Activated T-helper 17 cell treated with anti-CD3 and anti-CD28 coated beads, Interleukin-2, amount 50 U/mL, for 72 hours (primary cell): Measurements from ENCODE around the gene KCTD4. TPM values are rescaled to one million over a fixed set of nuclear protein-coding genes. Genes with fewer than 3 reads are reported as not detected.
"Not testable (repeated sequence)": the region's sequence is repeated elsewhere in the genome, so short reads cannot be mapped to it uniquely, and the experiment has no call there.

Source experiments
- ATAC-seq: fragments of 150-1000 bp; cut with Tn5 transposase; replicated peaks from 2 replicates; pipeline ENCODE4 v1.10.0; 2021; ENCODE audit warnings: mild to moderate bottlenecking, moderate library complexity
- H3K27ac Mint-ChIP-seq: one replicate; pipeline ENCODE4 v1.8.0; 2022; ENCODE audit warnings: mixed read lengths
- H3K27me3 Mint-ChIP-seq: one replicate; pipeline ENCODE4 v1.8.0; 2022; ENCODE audit warnings: mixed read lengths
- H3K36me3 Mint-ChIP-seq: one replicate; pipeline ENCODE4 v1.8.0; 2022; ENCODE audit warnings: low read depth, mild to moderate bottlenecking, mixed read lengths
- H3K4me1 Mint-ChIP-seq: one replicate; pipeline ENCODE4 v1.8.0; 2022; ENCODE audit warnings: mixed read lengths
- H3K4me3 Mint-ChIP-seq: one replicate; pipeline ENCODE4 v1.8.0; 2022; ENCODE audit warnings: mild to moderate bottlenecking, mixed read lengths
- H3K9me3 Mint-ChIP-seq: one replicate; pipeline ENCODE4 v1.8.0; 2022; ENCODE audit warnings: mixed read lengths
- total RNA-seq, 2 donors: library from RNA; stranded (reverse); gene quantifications; one replicate each; pipeline ENCODE4 v1.2.3, GENCODE V29; 2022

The KCTD4 gene
- total RNA-seq, 2 donors from 2014 or later = not detected

GRCh38 chr13:45198924-45199323 is 1.9 kb downstream of the KCTD4 start:
- no peaks in the 10 kb centered on the region for H3K9me3 Mint-ChIP-seq
- peaks cover 6% of the 10 kb centered on the region for H3K4me1 Mint-ChIP-seq
- no peaks in the 10 kb centered on the region for H3K27me3 Mint-ChIP-seq
- H3K27ac Mint-ChIP-seq = no peak overlapping the region
- H3K36me3 Mint-ChIP-seq = peaks cover 17% of the 10 kb centered on the region
- no peak for ATAC-seq
- no peak overlapping the region for H3K4me3 Mint-ChIP-seq

DNA sequence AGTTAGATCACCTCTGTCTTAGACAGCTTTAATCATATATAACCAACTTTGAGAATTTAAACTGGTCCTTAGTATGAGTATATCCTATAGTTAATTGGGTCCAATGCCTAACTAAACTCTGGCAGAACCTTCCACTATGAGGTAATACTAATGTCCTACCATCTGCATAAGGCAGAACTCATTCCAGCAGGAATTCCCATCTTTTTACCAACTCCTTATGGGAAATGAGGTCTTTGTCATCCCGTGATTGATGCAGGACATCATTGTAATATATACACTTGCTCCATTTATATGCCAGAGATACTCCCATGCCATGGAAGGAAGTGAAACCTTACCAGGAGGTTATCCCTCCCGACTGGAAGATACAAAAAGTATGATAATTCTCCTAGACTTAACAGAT is 2.8 kb downstream of the KCTD4 start:
- H3K36me3 Mint-ChIP-seq = peaks cover 17% of the 10 kb centered on the region
- no peak overlapping the region for H3K4me3 Mint-ChIP-seq
- no peaks in the 10 kb centered on the region for H3K27me3 Mint-ChIP-seq
- H3K27ac Mint-ChIP-seq = no peak overlapping the region
- no peaks in the 10 kb centered on the region for H3K9me3 Mint-ChIP-seq
- no peak for ATAC-seq
- peaks cover 6% of the 10 kb centered on the region for H3K4me1 Mint-ChIP-seq

GRCh38 chr13:45196622-45197021 is 4.2 kb downstream of the KCTD4 start:
- peaks cover 8% of the 10 kb centered on the region for H3K36me3 Mint-ChIP-seq
- peaks cover 6% of the 10 kb centered on the region for H3K4me1 Mint-ChIP-seq
- no peaks in the 10 kb centered on the region for H3K27me3 Mint-ChIP-seq
- ATAC-seq = peak; percentile 54
- H3K9me3 Mint-ChIP-seq = no peaks in the 10 kb centered on the region
- H3K4me3 Mint-ChIP-seq = no peak overlapping the region
- H3K27ac Mint-ChIP-seq = no peak overlapping the region

- Mint-ChIP-seq H3K36me3 (peaks cover 5% of the 10 kb centered on the region), H3K9me3 (no peaks in the 10 kb centered on the region), H3K4me3 (no peak overlapping the region), H3K27me3 (no peaks in the 10 kb centered on the region), H3K27ac (no peak overlapping the region), H3K4me1 (peaks cover 6% of the 10 kb centered on the region)
- no peak for ATAC-seq
Observed at GRCh38 chr13:45196096-45196495, 4.7 kb downstream of the KCTD4 start.

GRCh38 chr13:45195421-45195820 is 5.4 kb downstream of the KCTD4 start:
- ATAC-seq = no peak
- Mint-ChIP-seq H3K27me3 (no peaks in the 10 kb centered on the region), H3K9me3 (no peaks in the 10 kb centered on the region), H3K27ac (no peak overlapping the region), H3K4me3 (no peak overlapping the region), H3K36me3 (peaks cover 5% of the 10 kb centered on the region), H3K4me1 (peaks cover 6% of the 10 kb centered on the region)

- H3K9me3 Mint-ChIP-seq = no peaks in the 10 kb centered on the region
- no peaks in the 10 kb centered on the region for H3K27me3 Mint-ChIP-seq
- no peak for ATAC-seq
- no peak overlapping the region for H3K4me3 Mint-ChIP-seq
- H3K4me1 Mint-ChIP-seq = no peaks in the 10 kb centered on the region
- peaks cover 5% of the 10 kb centered on the region for H3K36me3 Mint-ChIP-seq
- no peak overlapping the region for H3K27ac Mint-ChIP-seq
Observed at GRCh38 chr13:45194081-45194939, 6.5 kb downstream of the KCTD4 start.

- Mint-ChIP-seq H3K4me3 (no peak overlapping the region), H3K27ac (no peak overlapping the region), H3K36me3 (peaks cover 12% of the 10 kb centered on the region), H3K9me3 (no peaks in the 10 kb centered on the region), H3K27me3 (no peaks in the 10 kb centered on the region), H3K4me1 (no peaks in the 10 kb centered on the region)
- no peak for ATAC-seq
Observed at GRCh38 chr13:45191874-45192273, 9.0 kb downstream of the KCTD4 start.

GRCh38 chr13:45189511-45189910 is 11.3 kb downstream of the KCTD4 start:
- H3K4me3 Mint-ChIP-seq, H3K4me1 Mint-ChIP-seq: not testable (repeated sequence)

DNA sequence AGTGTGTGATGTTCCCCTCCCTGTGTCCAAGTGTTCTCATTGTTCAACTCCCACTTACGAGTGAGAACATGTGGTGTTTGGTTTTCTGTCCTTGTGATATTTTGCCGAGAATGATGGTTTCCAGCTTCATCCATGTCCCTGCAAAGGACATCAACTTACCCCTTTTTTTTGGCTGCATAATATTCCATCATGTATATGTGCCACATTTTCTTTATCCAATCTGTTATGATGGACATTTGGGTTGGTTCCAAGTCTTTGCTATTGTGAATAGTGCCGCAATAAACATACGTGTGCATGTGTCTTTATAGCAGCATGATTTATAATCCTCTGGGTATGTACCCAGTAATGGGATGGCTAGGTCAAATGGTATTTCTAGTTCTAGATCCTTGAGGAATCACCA is 11.8 kb downstream of the KCTD4 start:
- ATAC-seq, H3K27ac Mint-ChIP-seq, H3K4me1 Mint-ChIP-seq, H3K4me3 Mint-ChIP-seq, H3K9me3 Mint-ChIP-seq, H3K27me3 Mint-ChIP-seq: not testable (repeated sequence)
- peaks cover 17% of the 10 kb centered on the region for H3K36me3 Mint-ChIP-seq

More at GRCh38 chr13:45189511-45189910, 11.3 kb downstream of the KCTD4 start:
- H3K9me3 Mint-ChIP-seq, H3K27ac Mint-ChIP-seq, H3K27me3 Mint-ChIP-seq, ATAC-seq: not testable (repeated sequence)
- H3K36me3 Mint-ChIP-seq = peaks cover 13% of the 10 kb centered on the region

DNA sequence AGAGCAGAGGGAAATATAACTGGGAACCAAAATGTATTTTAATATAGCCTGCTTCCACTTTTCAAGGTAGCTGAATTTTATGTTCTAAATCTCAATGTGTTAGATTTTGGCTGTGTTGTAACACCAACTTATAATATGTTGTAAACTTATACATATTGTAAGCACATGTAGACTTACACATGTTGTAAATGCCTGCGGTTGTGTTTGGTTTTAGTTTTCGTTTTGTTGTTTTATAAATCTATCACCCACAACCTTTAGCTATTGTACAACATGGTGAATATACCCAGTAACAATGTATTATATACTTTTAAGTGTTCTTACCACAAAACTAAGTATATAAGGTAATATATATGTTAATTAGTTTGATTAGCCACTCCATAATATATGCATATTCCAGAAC is 15.6 kb downstream of the KCTD4 start:
- no peak for ATAC-seq
- H3K27ac Mint-ChIP-seq = no peak overlapping the region
- peaks cover 4% of the 10 kb centered on the region for H3K4me1 Mint-ChIP-seq
- no peak overlapping the region for H3K4me3 Mint-ChIP-seq
- no peaks in the 10 kb centered on the region for H3K27me3 Mint-ChIP-seq
- peaks cover 28% of the 10 kb centered on the region for H3K36me3 Mint-ChIP-seq
- no peaks in the 10 kb centered on the region for H3K9me3 Mint-ChIP-seq

DNA sequence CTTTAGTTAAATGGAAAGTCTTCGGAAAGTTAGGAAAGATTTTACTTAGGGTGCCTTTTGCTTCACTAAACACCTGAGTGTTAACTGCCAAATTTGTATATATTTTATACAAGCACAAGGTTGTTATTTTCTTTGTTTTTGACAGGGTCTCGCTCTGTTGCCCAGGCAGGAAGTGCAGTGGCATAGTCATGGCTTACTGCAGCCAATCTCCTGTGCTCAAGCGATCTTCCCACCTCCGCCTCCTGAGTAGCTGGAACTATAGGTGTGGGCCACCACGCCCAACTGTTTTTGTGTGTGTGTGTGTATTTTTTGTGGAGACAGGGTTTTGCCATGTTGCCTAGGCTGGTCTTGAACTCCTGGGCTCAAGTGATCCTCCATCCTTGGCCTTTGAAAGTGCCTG is 16.2 kb downstream of the KCTD4 start:
- H3K4me1 Mint-ChIP-seq = peaks cover 4% of the 10 kb centered on the region
- no peaks in the 10 kb centered on the region for H3K9me3 Mint-ChIP-seq
- H3K27ac Mint-ChIP-seq = no peak overlapping the region
- no peak for ATAC-seq
- H3K4me3 Mint-ChIP-seq = no peak overlapping the region
- no peaks in the 10 kb centered on the region for H3K27me3 Mint-ChIP-seq
- H3K36me3 Mint-ChIP-seq = peaks cover 28% of the 10 kb centered on the region

- Mint-ChIP-seq H3K4me1 (peaks cover 17% of the 10 kb centered on the region), H3K27ac (peak overlapping the region; percentile 78), H3K27me3 (no peaks in the 10 kb centered on the region), H3K9me3 (no peaks in the 10 kb centered on the region), H3K36me3 (peaks cover 27% of the 10 kb centered on the region), H3K4me3 (no peak overlapping the region)
- ATAC-seq = peak; percentile 66
Observed at GRCh38 chr13:45180713-45181601, 19.9 kb downstream of the KCTD4 start.

DNA sequence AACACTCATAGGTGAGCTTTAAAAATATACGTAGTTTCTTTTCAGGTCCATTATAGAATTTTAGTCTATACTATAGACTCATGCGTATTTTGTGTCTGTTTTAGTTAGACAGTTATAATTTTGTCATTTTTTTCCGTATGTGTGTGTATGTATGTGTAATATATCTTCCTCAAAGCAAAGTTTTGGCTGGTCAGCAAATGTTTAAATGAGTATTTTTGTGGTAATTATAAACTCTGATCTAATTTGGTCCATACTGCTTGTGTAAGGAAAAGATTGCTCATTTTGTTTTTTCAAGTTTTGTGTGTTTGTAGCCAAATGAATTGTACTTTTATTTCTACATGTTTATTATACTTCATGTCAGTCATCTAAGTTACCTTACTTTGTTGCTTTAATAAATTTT is 20.5 kb downstream of the KCTD4 start:
- ATAC-seq = peak; percentile 43
- H3K36me3 Mint-ChIP-seq = peaks cover 33% of the 10 kb centered on the region
- no peak overlapping the region for H3K4me3 Mint-ChIP-seq

DNA sequence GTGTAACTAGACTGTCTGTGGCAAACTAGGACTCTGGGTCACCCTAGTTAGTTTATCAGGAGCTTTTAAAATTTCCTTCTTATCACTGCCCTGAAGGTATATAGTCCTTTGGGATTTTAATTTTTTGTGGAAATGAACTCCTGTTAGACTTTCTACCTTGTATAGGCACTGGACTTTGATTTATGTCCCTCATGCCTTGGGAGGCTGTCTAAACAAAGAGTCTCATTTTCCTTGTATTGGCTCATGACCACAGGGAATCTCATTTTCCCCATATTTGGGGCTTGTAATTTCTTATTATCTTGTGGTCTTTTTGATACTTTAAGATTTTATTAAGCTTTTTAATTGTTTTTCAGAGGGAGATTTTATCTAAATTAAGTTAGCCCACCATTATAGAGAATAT is 21.4 kb downstream of the KCTD4 start:
- H3K4me3 Mint-ChIP-seq = no peak overlapping the region
- peaks cover 34% of the 10 kb centered on the region for H3K36me3 Mint-ChIP-seq
- peaks cover 17% of the 10 kb centered on the region for H3K4me1 Mint-ChIP-seq
- H3K27ac Mint-ChIP-seq = no peak overlapping the region
- no peaks in the 10 kb centered on the region for H3K27me3 Mint-ChIP-seq
- no peak for ATAC-seq
- no peaks in the 10 kb centered on the region for H3K9me3 Mint-ChIP-seq

More for the DNA sequence above, 20.5 kb downstream of the KCTD4 start:
- Mint-ChIP-seq H3K9me3 (no peaks in the 10 kb centered on the region), H3K27ac (peak overlapping the region; percentile 78), H3K27me3 (no peaks in the 10 kb centered on the region), H3K4me1 (peaks cover 17% of the 10 kb centered on the region)
